ENCODE measurements around the gene GALK2. TPM values are rescaled to one million over a fixed set of nuclear protein-coding genes. Genes with fewer than 3 reads are reported as not detected.

The GALK2 gene
- total RNA-seq, 1 experiment from 2014 or later: 35.0 TPM

DNA sequence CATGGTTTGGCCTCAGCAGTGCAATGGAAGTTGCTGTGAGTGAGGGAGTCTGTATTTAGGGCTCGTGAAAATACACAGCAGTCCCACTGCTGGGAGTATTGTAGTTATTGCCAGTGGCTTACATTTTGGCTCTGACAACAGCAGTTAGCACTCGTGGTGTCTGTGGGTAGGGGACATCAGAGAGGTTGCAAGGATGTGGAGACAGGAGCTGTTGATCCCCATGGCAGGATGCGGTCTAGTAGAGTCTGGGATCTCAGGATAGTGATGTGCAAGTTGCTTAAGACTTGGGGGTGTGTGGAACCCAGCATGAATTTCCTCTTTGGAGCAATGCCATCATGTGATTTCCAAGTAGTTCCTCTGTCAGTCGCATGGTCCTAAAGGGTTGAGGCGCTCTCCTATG lies 59.9 kb downstream of the GALK2 start:
- no TSS peak for BruUV-seq (replicated peaks)

DNA sequence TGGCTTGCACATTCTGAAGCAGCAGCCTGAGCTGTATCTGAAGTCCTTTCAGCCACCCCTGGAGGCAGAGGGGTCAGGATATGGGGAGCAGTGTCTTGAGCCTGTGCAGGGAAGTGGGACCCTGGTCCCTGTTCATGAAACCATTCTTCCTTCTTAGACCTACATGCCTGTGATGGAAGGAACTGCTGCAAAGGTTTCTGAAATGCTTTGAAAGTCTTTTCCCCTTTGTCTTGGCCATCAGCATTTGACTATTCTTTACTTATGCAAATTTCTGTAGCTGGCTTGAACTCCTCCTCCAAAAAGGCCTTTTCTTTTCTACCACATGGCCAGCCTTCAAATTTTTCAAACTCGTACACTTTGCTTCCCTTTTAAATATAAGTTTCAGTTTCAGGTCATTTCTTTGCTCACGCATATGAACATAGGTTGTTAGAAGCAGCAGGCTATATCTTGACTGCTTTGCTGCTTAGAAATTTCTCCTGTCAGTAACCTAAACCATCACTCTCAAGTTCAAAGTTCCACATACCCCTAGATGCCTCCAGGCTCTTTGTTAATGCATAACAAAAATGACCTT lies 62.3 kb downstream of the GALK2 start:
- H3K4me3 ChIP-seq (ENCODE audit: low read depth in 2 of 2, low read length in 2 of 2): no peak overlapping the region
- no peaks in the 10 kb centered on the region for H3K36me3 ChIP-seq (ENCODE audit: control insufficient read depth, insufficient read depth, low read length)
- in situ Hi-C loops (cut with HindIII; ENCODE audit: low pct_unique_long_range_greater_than_20kb, low sequenced_read_pairs): no loop called here
- H3K27ac ChIP-seq (ENCODE audit: low read length): no peak overlapping the region
- no peaks in the 10 kb centered on the region for H3K4me1 ChIP-seq (ENCODE audit: control insufficient read depth, insufficient read depth, low read length)
- H3K9me3 ChIP-seq (ENCODE audit: control insufficient read depth, insufficient read depth, low read depth, low read length): no peaks in the 10 kb centered on the region
- ATAC-seq (no peak), DNase-seq (ENCODE audit: low read depth, low spot score) (no peak)
- ChIA-PET POLR2A (no interaction called here), CTCF (no interaction called here)
- no TSS peak for BruUV-seq (replicated peaks)
- H3K27me3 ChIP-seq (ENCODE audit: control insufficient read depth, insufficient read depth, low read length): no peaks in the 10 kb centered on the region
- TF ChIP-seq SIN3A (IDR thresholded peaks at IDR 0.05; ENCODE audit: borderline replicate concordance, insufficient read depth, low read depth, low read length) (no peak), REST (IDR thresholded peaks at IDR 0.05; ENCODE audit: insufficient read depth in 1 of 2, low read depth in 2 of 2, low read length in 1 of 2) (no peak), TCF7L2 (IDR thresholded peaks at IDR 0.05; ENCODE audit: low read depth, low read length) (no peak), POLR2AphosphoS5 (IDR thresholded peaks at IDR 0.05; ENCODE audit: low read depth, low read length) (no peak)
- TF ChIP-seq, protein P1, sequence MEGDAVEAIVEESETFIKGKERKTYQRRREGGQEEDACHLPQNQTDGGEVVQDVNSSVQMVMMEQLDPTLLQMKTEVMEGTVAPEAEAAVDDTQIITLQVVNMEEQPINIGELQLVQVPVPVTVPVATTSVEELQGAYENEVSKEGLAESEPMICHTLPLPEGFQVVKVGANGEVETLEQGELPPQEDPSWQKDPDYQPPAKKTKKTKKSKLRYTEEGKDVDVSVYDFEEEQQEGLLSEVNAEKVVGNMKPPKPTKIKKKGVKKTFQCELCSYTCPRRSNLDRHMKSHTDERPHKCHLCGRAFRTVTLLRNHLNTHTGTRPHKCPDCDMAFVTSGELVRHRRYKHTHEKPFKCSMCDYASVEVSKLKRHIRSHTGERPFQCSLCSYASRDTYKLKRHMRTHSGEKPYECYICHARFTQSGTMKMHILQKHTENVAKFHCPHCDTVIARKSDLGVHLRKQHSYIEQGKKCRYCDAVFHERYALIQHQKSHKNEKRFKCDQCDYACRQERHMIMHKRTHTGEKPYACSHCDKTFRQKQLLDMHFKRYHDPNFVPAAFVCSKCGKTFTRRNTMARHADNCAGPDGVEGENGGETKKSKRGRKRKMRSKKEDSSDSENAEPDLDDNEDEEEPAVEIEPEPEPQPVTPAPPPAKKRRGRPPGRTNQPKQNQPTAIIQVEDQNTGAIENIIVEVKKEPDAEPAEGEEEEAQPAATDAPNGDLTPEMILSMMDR (IDR thresholded peaks at IDR 0.05): no peak
- intact Hi-C loops (cut with micrococcal nuclease; ENCODE audit: unreplicated experiment): loop anchor here (10.0 kb wide), 2 partner anchors 362 to 912 kb away; no protein-coding TSS in a partner anchor

More for the DNA sequence above, 59.9 kb downstream of the GALK2 start:
- CTCF ChIA-PET: no interaction called here
- Histone ChIP-seq H3K27me3 (ENCODE audit: control insufficient read depth, insufficient read depth, low read length) (no peaks in the 10 kb centered on the region), H3K4me3 (ENCODE audit: low read depth in 2 of 2, low read length in 2 of 2) (no peak overlapping the region), H3K9me3 (ENCODE audit: control insufficient read depth, insufficient read depth, low read depth, low read length) (no peaks in the 10 kb centered on the region), H3K27ac (ENCODE audit: low read length) (no peak overlapping the region), H3K4me1 (ENCODE audit: control insufficient read depth, insufficient read depth, low read length) (peaks cover 4% of the 10 kb centered on the region; the same call in 1 of the 2 replicates), H3K36me3 (ENCODE audit: control insufficient read depth, insufficient read depth, low read length) (no peaks in the 10 kb centered on the region)
- in situ Hi-C loops (cut with HindIII; ENCODE audit: low pct_unique_long_range_greater_than_20kb, low sequenced_read_pairs): no loop called here
- TF ChIP-seq, protein P1 (IDR thresholded peaks at IDR 0.05): no peak
- TF ChIP-seq POLR2AphosphoS5 (IDR thresholded peaks at IDR 0.05; ENCODE audit: low read depth, low read length) (no peak), TCF7L2 (IDR thresholded peaks at IDR 0.05; ENCODE audit: low read depth, low read length) (no peak), REST (IDR thresholded peaks at IDR 0.05; ENCODE audit: insufficient read depth in 1 of 2, low read depth in 2 of 2, low read length in 1 of 2) (no peak), SIN3A (IDR thresholded peaks at IDR 0.05; ENCODE audit: borderline replicate concordance, insufficient read depth, low read depth, low read length) (no peak)
- POLR2A ChIA-PET: interaction anchor here (0.5 kb wide), 1 partner anchor 15 kb away, joined by 5 read pairs; no protein-coding TSS in a partner anchor
- ATAC-seq: no peak
- no peak for DNase-seq (ENCODE audit: low read depth, low spot score)
- intact Hi-C loops (cut with micrococcal nuclease; ENCODE audit: unreplicated experiment): loop anchor here (10.0 kb wide), 2 partner anchors 365 to 915 kb away; no protein-coding TSS in a partner anchor

Measured in Panc1 (cell line).